ENCODE data around the gene CAB39L.

Gene CAB39L

GRCh38 chr13:49279885-49280284, 164.0 kb downstream of the CAB39L start:
- Histone ChIP-seq H3K9me2 (replicated peaks; ENCODE audit: insufficient read depth, low read length) (no peaks in the 10 kb centered on the region), H4K20me1 (ENCODE audit: low read depth, low read length) (no peaks in the 10 kb centered on the region), H3K9ac (ENCODE audit: low read length) (no peak overlapping the region), H3K27ac (ENCODE audit: low read depth, low read length) (no peak overlapping the region), H3K9me3 (ENCODE audit: insufficient read depth, low read length) (no peaks in the 10 kb centered on the region), H2AFZ (ENCODE audit: low read depth, low read length, severe bottlenecking) (no peak overlapping the region), H3K27me3 (ENCODE audit: low read length) (no peaks in the 10 kb centered on the region), H3K4me3 (ENCODE audit: insufficient read depth, low read length, poor library complexity, severe bottlenecking) (no peak overlapping the region), H3K79me2 (ENCODE audit: insufficient read depth, low read length) (no peaks in the 10 kb centered on the region), H3K36me3 (ENCODE audit: low read length) (no peaks in the 10 kb centered on the region), H3F3A (ENCODE audit: insufficient read depth) (no peaks in the 10 kb centered on the region; the same call in 1 of the 2 replicates), H3K4me2 (ENCODE audit: low read depth, low read length, poor library complexity, severe bottlenecking) (no peak overlapping the region)
- TF ChIP-seq CTCF (IDR thresholded peaks at IDR 0.05; ENCODE audit: insufficient read depth, low read length, poor library complexity, severe bottlenecking) (no peak), EZH2phosphoT487 (conservative IDR thresholded peaks at IDR 0.05; ENCODE audit: low read length) (no peak)

- H3K9me2 ChIP-seq (replicated peaks; ENCODE audit: insufficient read depth, low read length) = no peaks in the 10 kb centered on the region
- H3K4me3 ChIP-seq (ENCODE audit: insufficient read depth, low read length, poor library complexity, severe bottlenecking) = no peak overlapping the region
- H4K20me1 ChIP-seq (ENCODE audit: low read depth, low read length) = no peaks in the 10 kb centered on the region
- TF ChIP-seq EZH2phosphoT487 (conservative IDR thresholded peaks at IDR 0.05; ENCODE audit: low read length) (no peak), CTCF (IDR thresholded peaks at IDR 0.05; ENCODE audit: insufficient read depth, low read length, poor library complexity, severe bottlenecking) (no peak)
- no peaks in the 10 kb centered on the region for H3K27me3 ChIP-seq (ENCODE audit: low read length)
- no peaks in the 10 kb centered on the region for H3K36me3 ChIP-seq (ENCODE audit: low read length)
- no peaks in the 10 kb centered on the region for H3K79me2 ChIP-seq (ENCODE audit: insufficient read depth, low read length)
- H3K27ac ChIP-seq (ENCODE audit: low read depth, low read length) = no peak overlapping the region
- no peak overlapping the region for H2AFZ ChIP-seq (ENCODE audit: low read depth, low read length, severe bottlenecking)
- H3K9me3 ChIP-seq (ENCODE audit: insufficient read depth, low read length) = no peaks in the 10 kb centered on the region
- H3K9ac ChIP-seq (ENCODE audit: low read length) = no peak overlapping the region
- H3F3A ChIP-seq (ENCODE audit: insufficient read depth) = no peaks in the 10 kb centered on the region; the same call in 1 of the 2 replicates
- no peak overlapping the region for H3K4me2 ChIP-seq (ENCODE audit: low read depth, low read length, poor library complexity, severe bottlenecking)
Measured at GRCh38 chr13:49279112-49279511, 164.8 kb downstream of the CAB39L start.

GRCh38 chr13:49278211-49278610, 165.7 kb downstream of the CAB39L start:
- Histone ChIP-seq H3K36me3 (ENCODE audit: low read length) (no peaks in the 10 kb centered on the region), H3K9me2 (replicated peaks; ENCODE audit: insufficient read depth, low read length) (no peaks in the 10 kb centered on the region), H3K27ac (ENCODE audit: low read depth, low read length) (no peak overlapping the region), H2AFZ (ENCODE audit: low read depth, low read length, severe bottlenecking) (no peak overlapping the region), H3K27me3 (ENCODE audit: low read length) (no peaks in the 10 kb centered on the region), H3K79me2 (ENCODE audit: insufficient read depth, low read length) (no peaks in the 10 kb centered on the region), H3F3A (ENCODE audit: insufficient read depth) (no peaks in the 10 kb centered on the region; the same call in 1 of the 2 replicates), H3K9ac (ENCODE audit: low read length) (no peak overlapping the region), H3K4me3 (ENCODE audit: insufficient read depth, low read length, poor library complexity, severe bottlenecking) (no peak overlapping the region), H4K20me1 (ENCODE audit: low read depth, low read length) (no peaks in the 10 kb centered on the region), H3K4me2 (ENCODE audit: low read depth, low read length, poor library complexity, severe bottlenecking) (no peak overlapping the region), H3K9me3 (ENCODE audit: insufficient read depth, low read length) (no peaks in the 10 kb centered on the region)
- TF ChIP-seq CTCF (IDR thresholded peaks at IDR 0.05; ENCODE audit: insufficient read depth, low read length, poor library complexity, severe bottlenecking) (no peak), EZH2phosphoT487 (conservative IDR thresholded peaks at IDR 0.05; ENCODE audit: low read length) (no peak)
